ENCODE data around the gene CD207. TPM values are rescaled to one million over a fixed set of nuclear protein-coding genes. Genes with fewer than 3 reads are reported as not detected.
"Not testable (repeated sequence)": the region's sequence is repeated elsewhere in the genome, so short reads cannot be mapped to it uniquely, and the experiment has no call there.

Gene CD207
- total RNA-seq: not detected in 2 replicates

DNA sequence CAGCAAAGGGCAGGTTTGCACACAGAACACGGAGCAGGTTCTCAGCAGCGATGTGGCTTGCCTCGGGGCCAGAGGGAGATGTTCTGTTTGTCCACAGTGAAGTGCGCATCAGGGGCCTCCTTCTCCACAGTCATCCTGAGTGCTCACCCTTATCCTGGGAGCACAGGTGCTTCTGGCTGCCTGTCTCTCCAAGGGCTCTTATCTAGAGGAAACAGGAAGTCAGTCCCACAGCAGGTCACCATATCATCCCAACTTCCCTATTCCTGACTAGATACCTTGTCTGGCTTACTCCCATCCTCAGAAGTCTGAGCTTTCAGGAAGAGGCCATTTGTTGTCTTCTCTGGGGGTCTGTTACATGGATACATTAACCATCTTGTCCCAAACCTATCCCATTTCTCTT lies at the start of gene CD207:
TSS of gene CD207 (minus strand) at position 174 of the 400 bp plus-strand sequence. CDS start at position 134, 40 bp downstream.
- no peaks in the 10 kb centered on the region for H3K9me3 Mint-ChIP-seq
- intact Hi-C loops (cut with micrococcal nuclease): no loop called here
- DNase-seq (ENCODE audit: low spot score): no peak
- no peaks in the 10 kb centered on the region for H3K27me3 Mint-ChIP-seq (ENCODE audit: insufficient read depth)
- no peak within 1 kb of the TSS for H3K27ac Mint-ChIP-seq
- H3K36me3 Mint-ChIP-seq (ENCODE audit: low read depth): no peaks in the 10 kb centered on the region
- no peak within 1 kb of the TSS for H3K4me3 Mint-ChIP-seq
- H3K4me1 Mint-ChIP-seq (ENCODE audit: low read depth): no peaks in the 10 kb centered on the region

- not testable (repeated sequence) for H3K9me3 Mint-ChIP-seq; H3K36me3 Mint-ChIP-seq (ENCODE audit: low read depth); DNase-seq (ENCODE audit: low spot score)
- Mint-ChIP-seq H3K27me3 (ENCODE audit: insufficient read depth) (peaks cover 30% of the 10 kb centered on the region), H3K4me3 (peak overlapping the region; percentile 34), H3K4me1 (ENCODE audit: low read depth) (peaks cover 18% of the 10 kb centered on the region), H3K27ac (peak overlapping the region; percentile 53)
- intact Hi-C loops (cut with micrococcal nuclease): loop anchor here (10.0 kb wide), 1 partner anchor 224 kb away; no protein-coding TSS in a partner anchor
Measured at GRCh38 chr2:70878543-70878942, 42.9 kb upstream of the CD207 start.

GRCh38 chr2:70876138-70876537 lies 40.5 kb upstream of the CD207 start:
- Mint-ChIP-seq H3K4me1 (ENCODE audit: low read depth) (peaks cover 25% of the 10 kb centered on the region), H3K27me3 (ENCODE audit: insufficient read depth) (peaks cover 19% of the 10 kb centered on the region)
- not testable (repeated sequence) for H3K36me3 Mint-ChIP-seq (ENCODE audit: low read depth); H3K27ac Mint-ChIP-seq; H3K9me3 Mint-ChIP-seq; DNase-seq (ENCODE audit: low spot score); H3K4me3 Mint-ChIP-seq
- intact Hi-C loops (cut with micrococcal nuclease): loop anchor here (10.0 kb wide), 1 partner anchor 221 kb away; no protein-coding TSS in a partner anchor

- intact Hi-C loops (cut with micrococcal nuclease): loop anchor here (10.0 kb wide), 1 partner anchor 219 kb away; no protein-coding TSS in a partner anchor
- no peak overlapping the region for H3K27ac Mint-ChIP-seq
- DNase-seq (ENCODE audit: low spot score): no peak
- no peaks in the 10 kb centered on the region for H3K36me3 Mint-ChIP-seq (ENCODE audit: low read depth)
- H3K9me3 Mint-ChIP-seq: peaks cover 6% of the 10 kb centered on the region
- peaks cover 21% of the 10 kb centered on the region for H3K4me1 Mint-ChIP-seq (ENCODE audit: low read depth)
- peaks cover 13% of the 10 kb centered on the region for H3K27me3 Mint-ChIP-seq (ENCODE audit: insufficient read depth)
- H3K4me3 Mint-ChIP-seq: no peak overlapping the region
Measured at GRCh38 chr2:70873541-70873940, 37.9 kb upstream of the CD207 start.

GRCh38 chr2:70871398-70872211 lies 36.0 kb upstream of the CD207 start:
- Mint-ChIP-seq H3K36me3 (ENCODE audit: low read depth) (no peaks in the 10 kb centered on the region), H3K27ac (no peak overlapping the region), H3K4me3 (peak overlapping the region; percentile 15), H3K4me1 (ENCODE audit: low read depth) (peaks cover 7% of the 10 kb centered on the region), H3K9me3 (no peaks in the 10 kb centered on the region), H3K27me3 (ENCODE audit: insufficient read depth) (peaks cover 10% of the 10 kb centered on the region)
- peak; percentile 72 for DNase-seq (ENCODE audit: low spot score)
- intact Hi-C loops (cut with micrococcal nuclease): loop anchor here (1.0 to 10.0 kb wide), 5 partner anchors 15 to 217 kb away; no protein-coding TSS in a partner anchor

DNA sequence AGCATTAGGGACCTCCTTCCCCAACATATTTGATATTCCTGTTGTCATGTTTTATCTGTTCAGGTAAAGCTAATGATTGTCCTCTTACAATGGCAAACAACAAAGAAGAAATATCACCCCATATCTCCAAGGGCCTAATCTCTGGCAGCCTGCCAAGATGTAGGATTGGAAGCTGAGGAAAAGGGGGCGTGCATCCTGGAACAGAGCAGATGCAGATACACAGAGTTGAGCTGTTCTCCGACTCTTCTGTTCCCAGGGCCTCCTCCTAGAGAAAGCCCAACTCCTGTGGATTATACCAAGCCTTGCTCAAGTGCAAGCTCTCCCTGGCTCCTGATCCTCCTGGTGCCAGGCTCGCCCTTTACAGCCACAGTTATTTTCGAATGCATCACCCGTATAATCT lies 35.2 kb upstream of the CD207 start:
- H3K4me3 Mint-ChIP-seq: no peak overlapping the region
- H3K27me3 Mint-ChIP-seq (ENCODE audit: insufficient read depth): peaks cover 10% of the 10 kb centered on the region
- no peaks in the 10 kb centered on the region for H3K9me3 Mint-ChIP-seq
- no peaks in the 10 kb centered on the region for H3K36me3 Mint-ChIP-seq (ENCODE audit: low read depth)
- H3K27ac Mint-ChIP-seq: no peak overlapping the region
- intact Hi-C loops (cut with micrococcal nuclease): loop anchor here (1.0 to 10.0 kb wide), 5 partner anchors 16 to 216 kb away; no protein-coding TSS in a partner anchor
- no peak for DNase-seq (ENCODE audit: low spot score)
- peaks cover 7% of the 10 kb centered on the region for H3K4me1 Mint-ChIP-seq (ENCODE audit: low read depth)

DNA sequence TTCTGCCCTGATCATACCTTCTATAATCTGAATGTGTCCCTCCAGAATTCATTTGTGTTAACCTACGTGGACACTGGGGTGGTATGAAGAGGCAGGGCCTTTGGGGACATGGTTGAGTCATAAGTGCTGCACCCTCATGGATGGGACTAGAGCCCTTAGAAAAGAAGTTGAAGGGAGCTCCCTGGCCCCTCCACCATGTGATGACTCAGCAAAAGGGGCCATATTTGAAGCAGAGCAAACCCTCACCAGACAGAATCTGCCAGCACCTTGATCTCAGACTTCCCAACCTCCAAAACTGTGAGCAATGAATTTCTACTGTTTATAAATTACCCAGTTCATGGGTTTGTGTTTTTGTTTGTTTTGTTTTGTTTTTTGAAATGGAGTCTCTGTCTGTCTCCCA lies 33.4 kb upstream of the CD207 start:
- H3K4me1 Mint-ChIP-seq (ENCODE audit: low read depth): peaks cover 7% of the 10 kb centered on the region
- H3K27ac Mint-ChIP-seq: no peak overlapping the region
- peaks cover 6% of the 10 kb centered on the region for H3K27me3 Mint-ChIP-seq (ENCODE audit: insufficient read depth)
- H3K36me3 Mint-ChIP-seq (ENCODE audit: low read depth): no peaks in the 10 kb centered on the region
- H3K9me3 Mint-ChIP-seq: no peaks in the 10 kb centered on the region
- H3K4me3 Mint-ChIP-seq: no peak overlapping the region
- intact Hi-C loops (cut with micrococcal nuclease): loop anchor here (10.0 kb wide), 1 partner anchor 564 kb away; the partner anchor contains the start of gene FAM136A
- DNase-seq (ENCODE audit: low spot score): no peak

GRCh38 chr2:70861777-70862625 lies 26.4 kb upstream of the CD207 start:
- Mint-ChIP-seq H3K4me1 (ENCODE audit: low read depth) (peaks cover 6% of the 10 kb centered on the region), H3K27me3 (ENCODE audit: insufficient read depth) (peaks cover 14% of the 10 kb centered on the region), H3K4me3 (peak overlapping the region; percentile 8), H3K27ac (no peak overlapping the region), H3K36me3 (ENCODE audit: low read depth) (no peaks in the 10 kb centered on the region), H3K9me3 (no peaks in the 10 kb centered on the region)
- intact Hi-C loops (cut with micrococcal nuclease): loop anchor here (1.0 to 10.0 kb wide), 5 partner anchors 11 to 557 kb away; partner anchors contain the start of gene FAM136A
- peak; percentile 67 for DNase-seq (ENCODE audit: low spot score)

- Mint-ChIP-seq H3K4me3 (no peak overlapping the region), H3K36me3 (ENCODE audit: low read depth) (no peaks in the 10 kb centered on the region), H3K4me1 (ENCODE audit: low read depth) (peaks cover 23% of the 10 kb centered on the region), H3K27ac (no peak overlapping the region), H3K27me3 (ENCODE audit: insufficient read depth) (peaks cover 8% of the 10 kb centered on the region), H3K9me3 (no peaks in the 10 kb centered on the region)
- no peak for DNase-seq (ENCODE audit: low spot score)
- intact Hi-C loops (cut with micrococcal nuclease): no loop called here
Measured at GRCh38 chr2:70855667-70856066, 20.1 kb upstream of the CD207 start.

DNA sequence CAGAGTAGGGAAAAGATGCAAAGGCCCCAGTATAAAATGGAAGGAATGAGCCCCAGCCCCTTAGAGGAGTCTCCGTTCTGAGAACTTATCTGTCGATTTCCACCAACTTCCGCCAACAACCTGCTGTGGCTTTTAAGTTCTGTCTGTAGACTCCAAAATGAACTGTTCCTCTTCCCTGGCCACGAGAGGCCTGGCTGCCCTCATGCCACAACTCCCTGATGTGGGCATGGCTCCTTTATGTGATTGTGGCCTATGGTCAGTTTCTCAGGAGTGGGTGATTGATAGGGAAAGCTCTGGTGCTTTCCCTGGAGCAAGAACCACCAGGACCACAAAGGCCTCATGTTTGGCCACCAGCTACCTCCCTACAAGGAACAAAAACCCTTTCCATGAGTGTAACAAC lies 18.8 kb upstream of the CD207 start:
- Mint-ChIP-seq H3K27me3 (ENCODE audit: insufficient read depth) (peaks cover 1% of the 10 kb centered on the region), H3K36me3 (ENCODE audit: low read depth) (no peaks in the 10 kb centered on the region), H3K4me1 (ENCODE audit: low read depth) (peaks cover 26% of the 10 kb centered on the region), H3K27ac (no peak overlapping the region), H3K4me3 (no peak overlapping the region), H3K9me3 (no peaks in the 10 kb centered on the region)
- intact Hi-C loops (cut with micrococcal nuclease): no loop called here
- no peak for DNase-seq (ENCODE audit: low spot score)

DNA sequence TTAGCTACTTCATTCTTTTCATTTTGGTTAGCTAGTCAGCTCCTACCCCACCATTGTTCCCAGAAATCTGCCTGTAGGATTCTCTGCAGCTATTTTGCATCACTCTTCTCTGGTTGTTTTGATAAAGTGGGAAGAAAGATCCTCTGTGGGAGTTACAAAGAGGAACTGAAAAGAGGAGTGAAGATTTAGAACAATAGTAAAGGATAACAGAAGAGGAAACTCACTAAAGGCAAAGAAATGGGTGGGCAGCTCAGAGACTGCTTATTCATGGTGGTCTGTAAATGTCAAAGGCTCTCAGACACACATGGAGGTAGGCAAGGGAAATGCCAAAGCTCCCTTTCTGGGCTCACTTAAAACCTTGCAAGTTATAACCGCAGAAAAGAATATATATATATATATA lies 17.2 kb upstream of the CD207 start:
- H3K36me3 Mint-ChIP-seq (ENCODE audit: low read depth): no peaks in the 10 kb centered on the region
- no peaks in the 10 kb centered on the region for H3K9me3 Mint-ChIP-seq
- no peaks in the 10 kb centered on the region for H3K27me3 Mint-ChIP-seq (ENCODE audit: insufficient read depth)
- intact Hi-C loops (cut with micrococcal nuclease): no loop called here
- no peak for DNase-seq (ENCODE audit: low spot score)
- H3K4me1 Mint-ChIP-seq (ENCODE audit: low read depth): peaks cover 26% of the 10 kb centered on the region
- H3K4me3 Mint-ChIP-seq: no peak overlapping the region
- no peak overlapping the region for H3K27ac Mint-ChIP-seq

GRCh38 chr2:70851704-70852103 lies 16.1 kb upstream of the CD207 start:
- H3K27me3 Mint-ChIP-seq (ENCODE audit: insufficient read depth): peaks cover 1% of the 10 kb centered on the region
- H3K4me3 Mint-ChIP-seq: peak overlapping the region; percentile 23
- H3K27ac Mint-ChIP-seq: peak overlapping the region; percentile 32
- H3K4me1 Mint-ChIP-seq (ENCODE audit: low read depth): peaks cover 26% of the 10 kb centered on the region
- intact Hi-C loops (cut with micrococcal nuclease): loop anchor here (1.0 to 2.0 kb wide), 2 partner anchors 10 to 25 kb away; no protein-coding TSS in a partner anchor
- H3K36me3 Mint-ChIP-seq (ENCODE audit: low read depth): no peaks in the 10 kb centered on the region
- peaks cover 5% of the 10 kb centered on the region for H3K9me3 Mint-ChIP-seq
- peak; percentile 32 for DNase-seq (ENCODE audit: low spot score)
